ENCODE measurements around the gene FOXD2. TPM values are rescaled to one million over a fixed set of nuclear protein-coding genes. Genes with fewer than 3 reads are reported as not detected.

Gene FOXD2
- total and polyA plus RNA-seq, 2 donors (not counting 1 experiment from before 2014, with no cell fraction given): 0.19 to 0.83 TPM

DNA sequence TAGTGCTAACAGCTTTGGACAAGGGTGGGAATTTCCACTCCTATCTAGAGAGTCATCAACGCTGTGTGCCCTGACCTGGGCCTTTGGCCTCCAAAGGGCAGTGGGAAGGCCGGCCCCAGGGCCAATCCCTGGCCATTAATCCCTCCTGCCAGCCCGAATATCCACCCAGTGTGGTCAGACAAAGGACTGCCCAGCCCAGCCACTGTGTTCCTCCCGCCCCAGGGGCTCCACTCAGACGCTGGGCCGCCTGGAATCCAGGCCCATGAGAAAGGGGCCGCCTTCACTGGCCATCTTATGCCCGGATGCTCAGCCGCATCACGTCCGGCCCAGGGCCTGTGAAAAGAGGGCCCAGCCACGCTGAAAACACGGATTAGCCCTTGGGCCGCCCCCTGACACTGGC, 25.4 kb upstream of the FOXD2 start:
- Histone ChIP-seq H3K79me2 (ENCODE audit: control insufficient read depth, insufficient read depth, low read length) (no peaks in the 10 kb centered on the region), H3K4me1 (ENCODE audit: control insufficient read depth, extremely low read depth, insufficient read depth, low read length) (no peaks in the 10 kb centered on the region)

DNA sequence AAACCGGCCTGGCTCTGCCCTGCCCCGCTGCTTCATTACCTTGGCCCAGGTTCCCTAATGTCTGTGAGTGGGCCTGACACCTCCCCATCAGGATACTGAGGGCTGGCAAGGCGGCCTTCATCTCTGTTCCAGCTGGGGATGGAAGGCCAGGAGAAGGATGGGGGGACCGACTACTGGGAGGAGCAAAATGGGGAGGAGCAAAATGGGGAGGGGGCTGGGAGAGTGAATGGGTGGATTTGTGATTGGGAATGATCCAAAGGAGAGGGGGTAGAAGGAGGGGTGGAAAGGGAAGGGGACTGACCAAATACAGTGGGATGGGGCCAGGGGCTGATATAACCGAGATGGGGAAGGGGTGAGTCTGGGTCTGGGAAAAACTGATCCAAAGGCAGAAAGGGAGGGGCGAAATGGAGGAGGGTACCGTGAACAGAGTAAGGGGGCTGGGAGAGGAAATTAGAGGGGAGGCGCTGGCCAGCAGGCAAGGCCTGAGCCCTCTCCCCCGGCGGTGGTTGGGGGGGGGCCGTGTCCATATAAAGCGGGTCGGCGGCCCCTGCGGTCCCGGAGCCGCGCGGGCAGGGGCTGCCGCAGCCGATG, 22.0 kb upstream of the FOXD2 start, which contains the start of gene FOXE3:
FOXE3 (plus strand) TSS at position 558 of the 591 bp plus-strand sequence; CDS start at position 589, 31 bp downstream.
- no peaks in the 10 kb centered on the region for H3K79me2 ChIP-seq (ENCODE audit: control insufficient read depth, insufficient read depth, low read length)
- H3K4me1 ChIP-seq (ENCODE audit: control insufficient read depth, extremely low read depth, insufficient read depth, low read length): no peaks in the 10 kb centered on the region
- H3K36me3 ChIP-seq (ENCODE audit: control insufficient read depth, insufficient read depth, low read length): no peaks in the 10 kb centered on the region
- no peak within 1 kb of the TSS for H3K9ac ChIP-seq (ENCODE audit: insufficient read depth, low read length)
- H2AFZ ChIP-seq (ENCODE audit: low read length): peak within 1 kb of the TSS; percentile 44
- H3K4me2 ChIP-seq (ENCODE audit: extremely low read depth, insufficient read depth, low read length): peak within 1 kb of the TSS; percentile 51
- H3K4me3 ChIP-seq (replicated peaks in 1 of 4; ENCODE audit: control extremely low read depth in 1 of 4, insufficient read depth in 1 of 4, low read depth in 3 of 4, low read length in 4 of 4): peak within 1 kb of the TSS in 1 of 4 experiments; percentile 27
- peaks cover 24% of the 10 kb centered on the region for H3K27me3 ChIP-seq (ENCODE audit: control insufficient read depth, insufficient read depth, low read length)
- TF ChIP-seq, protein P1, sequence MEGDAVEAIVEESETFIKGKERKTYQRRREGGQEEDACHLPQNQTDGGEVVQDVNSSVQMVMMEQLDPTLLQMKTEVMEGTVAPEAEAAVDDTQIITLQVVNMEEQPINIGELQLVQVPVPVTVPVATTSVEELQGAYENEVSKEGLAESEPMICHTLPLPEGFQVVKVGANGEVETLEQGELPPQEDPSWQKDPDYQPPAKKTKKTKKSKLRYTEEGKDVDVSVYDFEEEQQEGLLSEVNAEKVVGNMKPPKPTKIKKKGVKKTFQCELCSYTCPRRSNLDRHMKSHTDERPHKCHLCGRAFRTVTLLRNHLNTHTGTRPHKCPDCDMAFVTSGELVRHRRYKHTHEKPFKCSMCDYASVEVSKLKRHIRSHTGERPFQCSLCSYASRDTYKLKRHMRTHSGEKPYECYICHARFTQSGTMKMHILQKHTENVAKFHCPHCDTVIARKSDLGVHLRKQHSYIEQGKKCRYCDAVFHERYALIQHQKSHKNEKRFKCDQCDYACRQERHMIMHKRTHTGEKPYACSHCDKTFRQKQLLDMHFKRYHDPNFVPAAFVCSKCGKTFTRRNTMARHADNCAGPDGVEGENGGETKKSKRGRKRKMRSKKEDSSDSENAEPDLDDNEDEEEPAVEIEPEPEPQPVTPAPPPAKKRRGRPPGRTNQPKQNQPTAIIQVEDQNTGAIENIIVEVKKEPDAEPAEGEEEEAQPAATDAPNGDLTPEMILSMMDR (conservative IDR thresholded peaks at IDR 0.05 in 1 of 2, IDR thresholded peaks at IDR 0.05 in 1 of 2; ENCODE audit: low read depth in 1 of 2, low read length in 2 of 2): no peak
- no peak for TF ChIP-seq EZH2 (IDR thresholded peaks at IDR 0.05; ENCODE audit: low read length, missing control alignments)
- no peak for DNase-seq (ENCODE audit: low read depth in 2 of 2)
- no peak within 1 kb of the TSS for H3K27ac ChIP-seq (ENCODE audit: insufficient read depth, low read length)
- H4K20me1 ChIP-seq (ENCODE audit: control insufficient read depth, extremely low read depth, insufficient read depth, low read length): no peaks in the 10 kb centered on the region
- no peaks in the 10 kb centered on the region for H3K9me3 ChIP-seq (ENCODE audit: control insufficient read depth, insufficient read depth, low read depth, low read length)

More for the DNA sequence above, 25.4 kb upstream of the FOXD2 start:
- no peak for TF ChIP-seq EZH2 (IDR thresholded peaks at IDR 0.05; ENCODE audit: low read length, missing control alignments)
- Histone ChIP-seq H3K9me3 (ENCODE audit: control insufficient read depth, insufficient read depth, low read depth, low read length) (no peaks in the 10 kb centered on the region), H4K20me1 (ENCODE audit: control insufficient read depth, extremely low read depth, insufficient read depth, low read length) (no peaks in the 10 kb centered on the region), H3K4me3 (replicated peaks in 1 of 4; ENCODE audit: control extremely low read depth in 1 of 4, insufficient read depth in 1 of 4, low read depth in 3 of 4, low read length in 4 of 4) (no peak overlapping the region), H3K9ac (ENCODE audit: insufficient read depth, low read length) (no peak overlapping the region), H3K4me2 (ENCODE audit: extremely low read depth, insufficient read depth, low read length) (no peak overlapping the region), H3K36me3 (ENCODE audit: control insufficient read depth, insufficient read depth, low read length) (no peaks in the 10 kb centered on the region), H2AFZ (ENCODE audit: low read length) (no peak overlapping the region), H3K27me3 (ENCODE audit: control insufficient read depth, insufficient read depth, low read length) (peaks cover 16% of the 10 kb centered on the region), H3K27ac (ENCODE audit: insufficient read depth, low read length) (no peak overlapping the region)
- no peak for DNase-seq (ENCODE audit: low read depth in 2 of 2)

DNA sequence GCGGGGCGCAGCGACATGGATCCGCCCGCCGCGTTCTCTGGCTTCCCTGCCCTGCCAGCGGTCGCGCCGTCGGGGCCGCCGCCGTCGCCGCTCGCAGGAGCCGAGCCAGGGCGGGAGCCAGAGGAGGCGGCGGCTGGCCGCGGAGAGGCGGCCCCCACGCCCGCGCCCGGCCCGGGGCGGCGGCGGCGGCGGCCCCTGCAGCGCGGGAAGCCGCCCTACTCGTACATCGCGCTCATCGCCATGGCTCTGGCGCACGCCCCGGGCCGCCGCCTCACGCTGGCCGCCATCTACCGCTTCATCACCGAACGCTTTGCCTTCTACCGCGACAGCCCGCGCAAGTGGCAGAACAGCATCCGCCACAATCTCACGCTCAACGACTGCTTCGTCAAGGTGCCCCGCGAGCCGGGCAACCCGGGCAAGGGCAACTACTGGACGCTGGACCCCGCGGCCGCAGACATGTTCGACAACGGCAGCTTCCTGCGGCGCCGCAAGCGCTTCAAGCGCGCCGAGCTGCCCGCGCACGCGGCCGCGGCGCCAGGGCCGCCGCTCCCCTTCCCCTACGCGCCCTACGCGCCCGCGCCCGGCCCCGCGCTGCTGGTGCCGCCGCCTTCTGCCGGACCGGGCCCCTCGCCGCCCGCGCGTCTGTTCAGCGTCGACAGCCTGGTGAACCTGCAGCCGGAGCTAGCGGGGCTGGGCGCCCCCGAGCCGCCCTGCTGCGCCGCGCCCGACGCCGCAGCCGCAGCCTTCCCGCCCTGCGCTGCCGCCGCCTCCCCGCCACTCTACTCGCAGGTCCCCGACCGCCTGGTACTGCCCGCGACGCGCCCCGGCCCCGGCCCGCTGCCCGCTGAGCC, 21.3 kb upstream of the FOXD2 start:
- no peak overlapping the region for H3K9ac ChIP-seq (ENCODE audit: insufficient read depth, low read length)
- no peaks in the 10 kb centered on the region for H3K36me3 ChIP-seq (ENCODE audit: control insufficient read depth, insufficient read depth, low read length)
- peak overlapping the region in 1 of 4 experiments; percentile 27 for H3K4me3 ChIP-seq (replicated peaks in 1 of 4; ENCODE audit: control extremely low read depth in 1 of 4, insufficient read depth in 1 of 4, low read depth in 3 of 4, low read length in 4 of 4)
- no peaks in the 10 kb centered on the region for H3K79me2 ChIP-seq (ENCODE audit: control insufficient read depth, insufficient read depth, low read length)
- H3K9me3 ChIP-seq (ENCODE audit: control insufficient read depth, insufficient read depth, low read depth, low read length): no peaks in the 10 kb centered on the region
- H3K4me1 ChIP-seq (ENCODE audit: control insufficient read depth, extremely low read depth, insufficient read depth, low read length): no peaks in the 10 kb centered on the region
- no peak for DNase-seq (ENCODE audit: low read depth in 2 of 2)
- H3K27me3 ChIP-seq (ENCODE audit: control insufficient read depth, insufficient read depth, low read length): peaks cover 24% of the 10 kb centered on the region
- peak overlapping the region; percentile 51 for H3K4me2 ChIP-seq (ENCODE audit: extremely low read depth, insufficient read depth, low read length)
- H3K27ac ChIP-seq (ENCODE audit: insufficient read depth, low read length): no peak overlapping the region
- no peaks in the 10 kb centered on the region for H4K20me1 ChIP-seq (ENCODE audit: control insufficient read depth, extremely low read depth, insufficient read depth, low read length)
- TF ChIP-seq, protein P1 (conservative IDR thresholded peaks at IDR 0.05 in 1 of 2, IDR thresholded peaks at IDR 0.05 in 1 of 2; ENCODE audit: low read depth in 1 of 2, low read length in 2 of 2): no peak
- TF ChIP-seq EZH2 (IDR thresholded peaks at IDR 0.05; ENCODE audit: low read length, missing control alignments): peak; percentile 91
- H2AFZ ChIP-seq (ENCODE audit: low read length): peak overlapping the region; percentile 44
